ENCODE measurements around the gene PERP.

The PERP gene

DNA sequence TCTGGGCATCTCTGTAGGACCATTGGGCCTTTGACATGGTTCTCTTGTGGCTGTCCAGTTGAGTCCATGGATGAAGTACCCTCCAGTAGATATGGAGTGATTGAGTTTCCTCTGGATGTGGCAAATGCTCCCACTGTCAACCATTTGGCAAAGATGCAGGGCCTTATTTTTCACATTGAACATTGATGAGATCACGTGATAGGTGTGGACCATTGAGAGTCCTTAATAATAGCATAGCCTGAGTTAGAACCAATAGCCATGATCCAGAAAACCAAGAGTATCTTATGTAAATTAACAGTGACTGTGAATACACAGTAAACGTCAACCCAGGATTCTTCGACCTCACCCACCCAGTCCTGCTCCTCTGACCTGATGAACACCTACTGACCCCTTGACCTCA, 3.0 kb upstream of the PERP start:
- TF ChIP-seq POLR2AphosphoS5 (IDR thresholded peaks at IDR 0.05; ENCODE audit: low read depth, low read length), result no peak
- no peak for TF ChIP-seq TAF1 (IDR thresholded peaks at IDR 0.05; ENCODE audit: borderline replicate concordance, insufficient read depth, low read length)
- no peak for TF ChIP-seq FOXP2 (optimal IDR thresholded peaks at IDR 0.05; ENCODE audit: borderline replicate concordance, extremely low read depth, extremely low read length, insufficient read depth)
- TF ChIP-seq REST (IDR thresholded peaks at IDR 0.05; ENCODE audit: insufficient read depth in 1 of 2, low read depth in 2 of 2, low read length in 2 of 2), result no peak
- no peak for TF ChIP-seq SIN3A (IDR thresholded peaks at IDR 0.05; ENCODE audit: borderline replicate concordance, insufficient read depth, low read length)

- TF ChIP-seq FOXP2 (optimal IDR thresholded peaks at IDR 0.05; ENCODE audit: borderline replicate concordance, extremely low read depth, extremely low read length, insufficient read depth) (no peak), SIN3A (IDR thresholded peaks at IDR 0.05; ENCODE audit: borderline replicate concordance, insufficient read depth, low read length) (no peak), REST (IDR thresholded peaks at IDR 0.05; ENCODE audit: insufficient read depth in 1 of 2, low read depth in 2 of 2, low read length in 2 of 2) (no peak), POLR2AphosphoS5 (IDR thresholded peaks at IDR 0.05; ENCODE audit: low read depth, low read length) (no peak), TAF1 (IDR thresholded peaks at IDR 0.05; ENCODE audit: borderline replicate concordance, insufficient read depth, low read length) (no peak)
These were observed 2.1 kb upstream of the PERP start for GRCh38 chr6:138109042-138109997.

GRCh38 chr6:138107752-138108592, 753 bp upstream of the PERP start:
- TF ChIP-seq SIN3A (IDR thresholded peaks at IDR 0.05; ENCODE audit: borderline replicate concordance, insufficient read depth, low read length) (no peak), REST (IDR thresholded peaks at IDR 0.05; ENCODE audit: insufficient read depth in 1 of 2, low read depth in 2 of 2, low read length in 2 of 2) (no peak), FOXP2 (optimal IDR thresholded peaks at IDR 0.05; ENCODE audit: borderline replicate concordance, extremely low read depth, extremely low read length, insufficient read depth) (no peak), POLR2AphosphoS5 (IDR thresholded peaks at IDR 0.05; ENCODE audit: low read depth, low read length) (no peak), TAF1 (IDR thresholded peaks at IDR 0.05; ENCODE audit: borderline replicate concordance, insufficient read depth, low read length) (no peak)

- TF ChIP-seq POLR2AphosphoS5 (IDR thresholded peaks at IDR 0.05; ENCODE audit: low read depth, low read length) (no peak), TAF1 (IDR thresholded peaks at IDR 0.05; ENCODE audit: borderline replicate concordance, insufficient read depth, low read length) (no peak)
These were observed 548 bp downstream of the PERP start for GRCh38 chr6:138106665-138107077.

- no peak for TF ChIP-seq TAF1 (IDR thresholded peaks at IDR 0.05; ENCODE audit: borderline replicate concordance, insufficient read depth, low read length)
- TF ChIP-seq POLR2AphosphoS5 (IDR thresholded peaks at IDR 0.05; ENCODE audit: low read depth, low read length), result no peak
- TF ChIP-seq REST (IDR thresholded peaks at IDR 0.05; ENCODE audit: insufficient read depth in 1 of 2, low read depth in 2 of 2, low read length in 2 of 2), result no peak
- no peak for TF ChIP-seq SIN3A (IDR thresholded peaks at IDR 0.05; ENCODE audit: borderline replicate concordance, insufficient read depth, low read length)
- no peak for TF ChIP-seq FOXP2 (optimal IDR thresholded peaks at IDR 0.05; ENCODE audit: borderline replicate concordance, extremely low read depth, extremely low read length, insufficient read depth)
These were observed 1.1 kb downstream of the PERP start for GRCh38 chr6:138105880-138106664.
